ENCODE measurements around the gene MTR. TPM values are rescaled to one million over a fixed set of nuclear protein-coding genes. Genes with fewer than 3 reads are reported as not detected.

Gene MTR
- total RNA-seq, 1 experiment from 2014 or later, result 54.6 TPM

- H3K27ac Mint-ChIP-seq (ENCODE audit: low read depth, unreplicated experiment), result no peak overlapping the region
- H3K4me3 Mint-ChIP-seq (ENCODE audit: unreplicated experiment), result no peak overlapping the region
- no peak for DNase-seq (ENCODE audit: unreplicated experiment)
- H3K4me1 Mint-ChIP-seq (ENCODE audit: insufficient read depth, unreplicated experiment), result no peaks in the 10 kb centered on the region
- no peaks in the 10 kb centered on the region for H3K27me3 Mint-ChIP-seq (ENCODE audit: insufficient read depth, unreplicated experiment)
- peaks cover 85% of the 10 kb centered on the region for H3K36me3 Mint-ChIP-seq (ENCODE audit: insufficient read depth, unreplicated experiment)
- H3K9me3 Mint-ChIP-seq (ENCODE audit: unreplicated experiment), result no peaks in the 10 kb centered on the region
- intact Hi-C loops (cut with micrococcal nuclease), result no loop called here
- ChIA-PET CTCF (interaction anchor here (1.1 to 2.7 kb wide), 4 partner anchors 13 to 686 kb away, joined by 3 to 7 read pairs (median 5); no protein-coding TSS in a partner anchor), POLR2A (interaction anchor here (0.7 to 1.5 kb wide), 3 partner anchors 15 to 81 kb away, joined by 3 read pairs; partner anchors contain the start of gene MTR)
- no TSS peak for BruUV-seq (replicated peaks)
- TF ChIP-seq, protein P1, sequence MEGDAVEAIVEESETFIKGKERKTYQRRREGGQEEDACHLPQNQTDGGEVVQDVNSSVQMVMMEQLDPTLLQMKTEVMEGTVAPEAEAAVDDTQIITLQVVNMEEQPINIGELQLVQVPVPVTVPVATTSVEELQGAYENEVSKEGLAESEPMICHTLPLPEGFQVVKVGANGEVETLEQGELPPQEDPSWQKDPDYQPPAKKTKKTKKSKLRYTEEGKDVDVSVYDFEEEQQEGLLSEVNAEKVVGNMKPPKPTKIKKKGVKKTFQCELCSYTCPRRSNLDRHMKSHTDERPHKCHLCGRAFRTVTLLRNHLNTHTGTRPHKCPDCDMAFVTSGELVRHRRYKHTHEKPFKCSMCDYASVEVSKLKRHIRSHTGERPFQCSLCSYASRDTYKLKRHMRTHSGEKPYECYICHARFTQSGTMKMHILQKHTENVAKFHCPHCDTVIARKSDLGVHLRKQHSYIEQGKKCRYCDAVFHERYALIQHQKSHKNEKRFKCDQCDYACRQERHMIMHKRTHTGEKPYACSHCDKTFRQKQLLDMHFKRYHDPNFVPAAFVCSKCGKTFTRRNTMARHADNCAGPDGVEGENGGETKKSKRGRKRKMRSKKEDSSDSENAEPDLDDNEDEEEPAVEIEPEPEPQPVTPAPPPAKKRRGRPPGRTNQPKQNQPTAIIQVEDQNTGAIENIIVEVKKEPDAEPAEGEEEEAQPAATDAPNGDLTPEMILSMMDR (IDR thresholded peaks at IDR 0.05; ENCODE audit: unreplicated experiment), result no peak
Observed at GRCh38 chr1:236875975-236876374, 80.9 kb downstream of the MTR start.

DNA sequence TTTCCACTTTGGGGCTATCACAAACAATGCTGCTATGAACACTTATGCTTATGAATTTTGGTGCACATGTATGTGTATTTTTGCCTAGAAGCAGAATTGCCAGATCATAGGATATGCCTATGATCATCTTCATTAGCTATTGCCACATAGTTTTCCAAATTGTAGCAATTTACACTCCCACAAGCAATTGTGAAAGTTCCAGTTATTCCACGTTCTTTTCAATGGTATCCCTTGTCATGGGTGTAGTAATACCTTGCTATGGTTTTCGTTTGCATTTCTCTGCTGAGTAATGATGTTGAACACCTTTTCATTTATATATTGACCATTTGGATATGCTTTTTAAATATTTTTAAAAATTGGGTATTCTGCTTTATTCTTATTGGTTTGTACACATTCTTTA lies 82.6 kb downstream of the MTR start:
- intact Hi-C loops (cut with micrococcal nuclease), result no loop called here
- Mint-ChIP-seq H3K27me3 (ENCODE audit: insufficient read depth, unreplicated experiment) (no peaks in the 10 kb centered on the region), H3K9me3 (ENCODE audit: unreplicated experiment) (no peaks in the 10 kb centered on the region), H3K4me3 (ENCODE audit: unreplicated experiment) (no peak overlapping the region), H3K4me1 (ENCODE audit: insufficient read depth, unreplicated experiment) (no peaks in the 10 kb centered on the region), H3K27ac (ENCODE audit: low read depth, unreplicated experiment) (no peak overlapping the region), H3K36me3 (ENCODE audit: insufficient read depth, unreplicated experiment) (peaks cover 86% of the 10 kb centered on the region)
- ChIA-PET POLR2A (interaction anchor here (0.6 to 1.0 kb wide), 3 partner anchors 10 to 469 kb away, joined by 3 to 4 read pairs (median 3); no protein-coding TSS in a partner anchor), CTCF (interaction anchor here (1.3 to 6.2 kb wide), 5 partner anchors 8 to 508 kb away, joined by 3 to 36 read pairs (median 5); no protein-coding TSS in a partner anchor)
- BruUV-seq (replicated peaks), result no TSS peak
- no peak for DNase-seq (ENCODE audit: unreplicated experiment)
- TF ChIP-seq, protein P1 (IDR thresholded peaks at IDR 0.05; ENCODE audit: unreplicated experiment), result no peak

GRCh38 chr1:236880209-236880608 lies 85.1 kb downstream of the MTR start:
- Mint-ChIP-seq H3K4me3 (ENCODE audit: unreplicated experiment) (no peak overlapping the region), H3K9me3 (ENCODE audit: unreplicated experiment) (no peaks in the 10 kb centered on the region), H3K4me1 (ENCODE audit: insufficient read depth, unreplicated experiment) (no peaks in the 10 kb centered on the region), H3K27ac (ENCODE audit: low read depth, unreplicated experiment) (no peak overlapping the region), H3K27me3 (ENCODE audit: insufficient read depth, unreplicated experiment) (no peaks in the 10 kb centered on the region), H3K36me3 (ENCODE audit: insufficient read depth, unreplicated experiment) (peaks cover 87% of the 10 kb centered on the region)
- ChIA-PET CTCF (interaction anchor here (0.6 to 6.2 kb wide), 5 partner anchors 8 to 26 kb away, joined by 3 to 36 read pairs (median 6); no protein-coding TSS in a partner anchor), POLR2A (interaction anchor here (0.7 to 1.1 kb wide), 2 partner anchors 9 to 16 kb away, joined by 3 read pairs; no protein-coding TSS in a partner anchor)
- no TSS peak for BruUV-seq (replicated peaks)
- intact Hi-C loops (cut with micrococcal nuclease), result no loop called here
- TF ChIP-seq, protein P1 (IDR thresholded peaks at IDR 0.05; ENCODE audit: unreplicated experiment), result no peak
- no peak for DNase-seq (ENCODE audit: unreplicated experiment)

DNA sequence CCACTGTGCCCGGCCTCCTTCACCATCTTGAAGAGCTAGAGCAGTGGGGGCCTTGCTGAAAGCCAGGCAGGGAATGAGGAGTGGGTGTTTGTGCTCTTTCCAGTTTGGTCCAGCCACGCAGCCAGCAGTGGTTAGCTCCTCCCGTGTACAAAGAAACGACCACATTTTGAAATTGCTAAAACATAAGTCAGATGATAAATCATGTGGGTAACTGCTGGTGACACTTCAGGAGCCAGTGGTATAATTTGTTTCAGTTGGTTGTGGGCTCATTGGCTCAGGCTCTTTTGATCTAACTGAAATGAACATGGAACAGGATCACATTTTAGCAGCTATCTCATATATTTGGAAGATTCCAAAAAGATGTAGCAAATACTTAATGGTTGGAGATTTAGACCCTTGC lies 87.6 kb downstream of the MTR start:
- DNase-seq (ENCODE audit: unreplicated experiment), result no peak
- intact Hi-C loops (cut with micrococcal nuclease), result no loop called here
- TF ChIP-seq, protein P1 (IDR thresholded peaks at IDR 0.05; ENCODE audit: unreplicated experiment), result no peak
- H3K36me3 Mint-ChIP-seq (ENCODE audit: insufficient read depth, unreplicated experiment), result peaks cover 90% of the 10 kb centered on the region
- CTCF ChIA-PET, result interaction anchor here (0.8 to 6.2 kb wide), 4 partner anchors 13 to 679 kb away, joined by 3 to 36 read pairs (median 6); no protein-coding TSS in a partner anchor
- no TSS peak for BruUV-seq (replicated peaks)
- no peak overlapping the region for H3K4me3 Mint-ChIP-seq (ENCODE audit: unreplicated experiment)
- no peaks in the 10 kb centered on the region for H3K27me3 Mint-ChIP-seq (ENCODE audit: insufficient read depth, unreplicated experiment)
- POLR2A ChIA-PET, result interaction anchor here (1.0 kb wide), 1 partner anchor 16 kb away, joined by 3 read pairs; no protein-coding TSS in a partner anchor
- H3K4me1 Mint-ChIP-seq (ENCODE audit: insufficient read depth, unreplicated experiment), result no peaks in the 10 kb centered on the region
- H3K9me3 Mint-ChIP-seq (ENCODE audit: unreplicated experiment), result no peaks in the 10 kb centered on the region
- no peak overlapping the region for H3K27ac Mint-ChIP-seq (ENCODE audit: low read depth, unreplicated experiment)

Data from MCF 10A (cell line).